ENCODE measurements around the gene SEPTIN3.
A peak's percentile ranks its signal among the peaks of the same experiment; 100 is the strongest.

- TF ChIP-seq CTCF (IDR thresholded peaks at IDR 0.05; ENCODE audit: insufficient read depth, low read length) = peak; percentile 23
- TF ChIP-seq POLR2AphosphoS5 (IDR thresholded peaks at IDR 0.05; ENCODE audit: low read depth) = no peak
- TF ChIP-seq SPI1 (IDR thresholded peaks at IDR 0.05; ENCODE audit: borderline replicate concordance, low read depth) = no peak
- TF ChIP-seq REST (IDR thresholded peaks at IDR 0.05; ENCODE audit: insufficient replicate concordance, low read depth) = no peak
Observed at GRCh38 chr22:41966607-41967240, 2.5 kb upstream of the SEPTIN3 start.

Data from HL-60 (cell line).